ENCODE measurements around the gene CHST6.

Gene CHST6

DNA sequence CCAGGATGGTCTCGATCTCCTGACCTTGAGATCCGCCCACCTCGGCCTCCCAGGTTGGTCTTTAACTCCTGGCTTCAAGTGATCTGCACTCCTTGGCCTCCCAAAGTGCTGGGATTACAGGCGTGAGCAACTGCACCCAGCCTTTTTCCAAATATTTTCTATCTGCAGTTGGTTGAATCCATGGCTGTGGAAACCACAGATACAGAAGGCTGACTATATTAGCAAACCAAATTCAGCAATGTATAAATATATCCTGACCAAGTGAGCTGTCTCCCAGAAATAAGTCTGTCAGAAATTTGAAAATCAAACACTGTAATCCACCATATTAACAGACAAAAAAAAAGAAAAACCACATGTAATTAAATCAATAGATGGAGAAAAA, 71.5 kb downstream of the CHST6 start:
- no peak for DNase-seq (ENCODE audit: low read depth, low spot score)
- H3K4me3 ChIP-seq (ENCODE audit: low read depth, low read length): no peak overlapping the region
- ChIA-PET CTCF (interaction anchor here (0.7 to 2.1 kb wide), 3 partner anchors 21 to 541 kb away, joined by 3 to 5 read pairs (median 4); no protein-coding TSS in a partner anchor), POLR2A (interaction anchor here (0.7 kb wide), 1 partner anchor 321 kb away, joined by 4 read pairs; no protein-coding TSS in a partner anchor)
- TF ChIP-seq, protein P1, sequence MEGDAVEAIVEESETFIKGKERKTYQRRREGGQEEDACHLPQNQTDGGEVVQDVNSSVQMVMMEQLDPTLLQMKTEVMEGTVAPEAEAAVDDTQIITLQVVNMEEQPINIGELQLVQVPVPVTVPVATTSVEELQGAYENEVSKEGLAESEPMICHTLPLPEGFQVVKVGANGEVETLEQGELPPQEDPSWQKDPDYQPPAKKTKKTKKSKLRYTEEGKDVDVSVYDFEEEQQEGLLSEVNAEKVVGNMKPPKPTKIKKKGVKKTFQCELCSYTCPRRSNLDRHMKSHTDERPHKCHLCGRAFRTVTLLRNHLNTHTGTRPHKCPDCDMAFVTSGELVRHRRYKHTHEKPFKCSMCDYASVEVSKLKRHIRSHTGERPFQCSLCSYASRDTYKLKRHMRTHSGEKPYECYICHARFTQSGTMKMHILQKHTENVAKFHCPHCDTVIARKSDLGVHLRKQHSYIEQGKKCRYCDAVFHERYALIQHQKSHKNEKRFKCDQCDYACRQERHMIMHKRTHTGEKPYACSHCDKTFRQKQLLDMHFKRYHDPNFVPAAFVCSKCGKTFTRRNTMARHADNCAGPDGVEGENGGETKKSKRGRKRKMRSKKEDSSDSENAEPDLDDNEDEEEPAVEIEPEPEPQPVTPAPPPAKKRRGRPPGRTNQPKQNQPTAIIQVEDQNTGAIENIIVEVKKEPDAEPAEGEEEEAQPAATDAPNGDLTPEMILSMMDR (IDR thresholded peaks at IDR 0.05; ENCODE audit: insufficient read depth, low read length, missing control alignments): no peak
